Keratinocyte (primary cell): ENCODE measurements around the gene BANP. TPM values are rescaled to one million over a fixed set of nuclear protein-coding genes. Genes with fewer than 3 reads are reported as not detected.
A peak's percentile ranks its signal among the peaks of the same experiment; 100 is the strongest.

Source experiments
- DNase-seq: peaks from one replicate; pipeline ENCODE4 v3.0.0-alpha.2; 2011; ENCODE audit warnings: low read depth, missing footprints, low spot score
- FAIRE-seq: peaks from 2 replicates; lab custom pipeline; 2011; peaks lifted over from hg19 to GRCh38; lab: Jason Lieb, UNC
- H2AFZ ChIP-seq: 2 replicates; pipeline ENCODE4 v1.6.0; 2012; ENCODE audit warnings: low read length, control low read depth, inconsistent platforms; ENCODE audit not compliant: control insufficient read depth
- H3K27ac ChIP-seq: 2 replicates; pipeline ENCODE4 v1.5.1; 2011; ENCODE audit warnings: low read length; ENCODE audit not compliant: control insufficient read depth, insufficient read depth
- H3K27me3 ChIP-seq: 3 replicates; pipeline ENCODE4 v1.6.0; 2011; ENCODE audit warnings: low read length; ENCODE audit not compliant: control insufficient read depth, insufficient read depth; ENCODE audit errors: extremely low read depth
- H3K36me3 ChIP-seq, 2 experiments: 2 replicates in 1 of 2; 3 replicates in 1 of 2; pipeline ENCODE4 v1.5.1; 2011; ENCODE audit warnings: low read length in 2 of 2, mild to moderate bottlenecking in 1 of 2; ENCODE audit not compliant: control insufficient read depth in 2 of 2, insufficient read depth in 2 of 2; ENCODE audit errors: extremely low read depth in 1 of 2
- H3K4me1 ChIP-seq: 3 replicates; pipeline ENCODE4 v1.5.1; 2011; ENCODE audit warnings: low read length; ENCODE audit not compliant: control insufficient read depth, insufficient read depth; ENCODE audit errors: extremely low read depth
- H3K4me2 ChIP-seq: 3 replicates; pipeline ENCODE4 v1.6.0; 2011; ENCODE audit warnings: low read depth, low read length; ENCODE audit not compliant: control insufficient read depth, insufficient read depth; ENCODE audit errors: extremely low read depth
- H3K4me3 ChIP-seq, 3 experiments: fragments of 200-600 bp in 1 of 3; sonication (generic) in 1 of 3; 2 replicates in 2 of 3; 3 replicates in 1 of 3; pipeline ENCODE4 v1.5.1; 2011 to 2016; ENCODE audit warnings: low read length in 3 of 3, mild to moderate bottlenecking in 3 of 3, control low read depth in 2 of 3, inconsistent platforms in 1 of 3, low read depth in 1 of 3, mixed read lengths in 1 of 3, mixed run types in 1 of 3, moderate library complexity in 1 of 3; ENCODE audit not compliant: control insufficient read depth in 2 of 3, insufficient read depth in 2 of 3; ENCODE audit errors: extremely low read depth in 1 of 3
- H3K79me2 ChIP-seq: 2 replicates; pipeline ENCODE4 v1.6.0; 2012; ENCODE audit warnings: low read length; ENCODE audit not compliant: control insufficient read depth, insufficient read depth
- H3K9ac ChIP-seq: 3 replicates; pipeline ENCODE4 v1.6.0; 2011; ENCODE audit warnings: low read length; ENCODE audit not compliant: control insufficient read depth, insufficient read depth; ENCODE audit errors: extremely low read depth
- H3K9me1 ChIP-seq: 3 replicates; pipeline ENCODE4 v1.6.0; 2011; ENCODE audit warnings: low read length; ENCODE audit not compliant: control insufficient read depth, insufficient read depth; ENCODE audit errors: extremely low read depth
- H3K9me3 ChIP-seq: 2 replicates; pipeline ENCODE4 v1.5.1; 2012; ENCODE audit warnings: low read depth, low read length; ENCODE audit not compliant: control insufficient read depth
- H4K20me1 ChIP-seq: 3 replicates; pipeline ENCODE4 v1.6.0; 2011; ENCODE audit warnings: low read length; ENCODE audit not compliant: control insufficient read depth, insufficient read depth; ENCODE audit errors: extremely low read depth
- CTCF ChIP-seq, 3 experiments: IDR thresholded peaks in 1 of 3; conservative IDR thresholded peaks in 1 of 3; optimal IDR thresholded peaks in 1 of 3; 2 replicates in 2 of 3; 3 replicates in 1 of 3; pipeline versions ENCODE3 to v1.5.1; 2011; ENCODE audit warnings: low read length in 3 of 3, mild to moderate bottlenecking in 3 of 3, moderate library complexity in 2 of 3, control low read depth in 1 of 3, inconsistent platforms in 1 of 3; ENCODE audit not compliant: insufficient read depth in 2 of 3; ENCODE audit errors: extremely low read depth in 1 of 3
- EZH2 ChIP-seq: IDR thresholded peaks from one replicate; pipeline ENCODE4 v1.6.1; 2012; ENCODE audit warnings: inconsistent platforms, mild to moderate bottlenecking, low read length, moderate library complexity
- dilution Hi-C: fragments of 300-500 bp; cut with MboI; formaldehyde crosslinking; loops from one replicate; pipeline ENCODE4 v1.7.0; 2020; ENCODE audit warnings: low sequenced_read_pairs; ENCODE audit not compliant: extremely low pct_ligation_motif_present
- polyA plus RNA-seq, 5 experiments: library from polyadenylated mRNA; depleted of rRNA in 3 of 5; stranded (reverse) in 3 of 5; stranded (forward) in 1 of 5; unstranded in 1 of 5; fragments of >200 nt; gene quantifications; 1 replicate in 1 of 5; 2 replicates in 3 of 5; 3 replicates in 1 of 5; pipeline versions ENCODE4 v1.2.1 to v1.2.3, GENCODE V29; 2011 to 2012; ENCODE audit warnings: missing spikeins in 2 of 5, low read depth in 1 of 5, low replicate concordance in 1 of 5

BANP gene
- polyA plus RNA-seq, 1 donor (not counting 4 experiments of a cell fraction or from before 2014, with no cell fraction given) = 10.8 TPM

- dilution Hi-C loops = no loop called here
- Histone ChIP-seq H3K4me3 (no peak overlapping the region), H3K4me2 (no peak overlapping the region), H3K9me1 (no peaks in the 10 kb centered on the region), H3K27ac (no peak overlapping the region), H3K27me3 (no peaks in the 10 kb centered on the region), H2AFZ (no peak overlapping the region), H3K9ac (no peak overlapping the region), H3K36me3 (peaks cover 5 to 18% of the 10 kb centered on the region in 2 experiments), H3K79me2 (peaks cover 2% of the 10 kb centered on the region), H4K20me1 (no peaks in the 10 kb centered on the region), H3K9me3 (no peaks in the 10 kb centered on the region), H3K4me1 (no peaks in the 10 kb centered on the region)
- no peak for DNase-seq
- FAIRE-seq = no peak
- TF ChIP-seq CTCF (optimal IDR thresholded peaks at IDR 0.05 in 1 of 3, IDR thresholded peaks at IDR 0.05 in 1 of 3, conservative IDR thresholded peaks at IDR 0.05 in 1 of 3; ENCODE audit: extremely low read depth in 1 of 3, insufficient read depth in 2 of 3, low read length in 3 of 3) = no peak
- TF ChIP-seq EZH2 = no peak
These were observed 53.2 kb downstream of the BANP start for GRCh38 chr16:88004391-88004790.

- Histone ChIP-seq H3K27ac (no peak overlapping the region), H3K4me3 (no peak overlapping the region), H3K4me1 (no peaks in the 10 kb centered on the region), H3K4me2 (no peak overlapping the region), H3K27me3 (no peaks in the 10 kb centered on the region), H3K9ac (no peak overlapping the region), H3K79me2 (peaks cover 2% of the 10 kb centered on the region), H2AFZ (no peak overlapping the region), H3K9me3 (no peaks in the 10 kb centered on the region), H3K36me3 (peaks cover 5 to 18% of the 10 kb centered on the region in 2 experiments), H4K20me1 (no peaks in the 10 kb centered on the region), H3K9me1 (no peaks in the 10 kb centered on the region)
- TF ChIP-seq EZH2 (no peak), CTCF (optimal IDR thresholded peaks at IDR 0.05 in 1 of 3, IDR thresholded peaks at IDR 0.05 in 1 of 3, conservative IDR thresholded peaks at IDR 0.05 in 1 of 3; ENCODE audit: extremely low read depth in 1 of 3, insufficient read depth in 2 of 3, low read length in 3 of 3) (peak in 1 of 3 experiments; percentile 21)
- dilution Hi-C loops = no loop called here
- FAIRE-seq (no peak), DNase-seq (no peak)
These were observed 53.9 kb downstream of the BANP start for GRCh38 chr16:88005181-88005581.
